DLD1 (cell line): ENCODE data around the gene HSD17B13.
"Not testable (repeated sequence)": the region's sequence is repeated elsewhere in the genome, so short reads cannot be mapped to it uniquely, and the experiment has no call there.

Experiments
- in situ Hi-C: cut with HindIII; loops from 2 replicates; pipeline ENCODE4 v1.10.0; 2017; ENCODE audit warnings: low sequenced_read_pairs

HSD17B13 gene

GRCh38 chr4:87317527-87317926, 5.2 kb downstream of the HSD17B13 start:
- in situ Hi-C loops = no loop called here

GRCh38 chr4:87316961-87317360, 5.7 kb downstream of the HSD17B13 start:
- in situ Hi-C loops = no loop called here

GRCh38 chr4:87315000-87315399, 7.7 kb downstream of the HSD17B13 start:
- in situ Hi-C loops = not testable (repeated sequence)

- in situ Hi-C loops = no loop called here
Observed at GRCh38 chr4:87313756-87314155, 8.9 kb downstream of the HSD17B13 start.

- in situ Hi-C loops = no loop called here
Observed at GRCh38 chr4:87311684-87312083, 11.0 kb downstream of the HSD17B13 start.

GRCh38 chr4:87310691-87311335, 11.9 kb downstream of the HSD17B13 start:
- in situ Hi-C loops = no loop called here

GRCh38 chr4:87309625-87310024, 13.1 kb downstream of the HSD17B13 start:
- in situ Hi-C loops = no loop called here

GRCh38 chr4:87306056-87306455, 16.6 kb downstream of the HSD17B13 start:
- in situ Hi-C loops = no loop called here

GRCh38 chr4:87305562-87305961, 17.1 kb downstream of the HSD17B13 start:
- in situ Hi-C loops = no loop called here

- in situ Hi-C loops = no loop called here
Observed at GRCh38 chr4:87304745-87305432, 17.8 kb downstream of the HSD17B13 start.

- in situ Hi-C loops = no loop called here
Observed at GRCh38 chr4:87299898-87300297, 22.8 kb downstream of the HSD17B13 start.

- in situ Hi-C loops = no loop called here
Observed at GRCh38 chr4:87298362-87298761, 24.3 kb downstream of the HSD17B13 start.

GRCh38 chr4:87294911-87295310, 27.8 kb downstream of the HSD17B13 start:
- in situ Hi-C loops = not testable (repeated sequence)

- in situ Hi-C loops = not testable (repeated sequence)
Observed at GRCh38 chr4:87293889-87294288, 28.8 kb downstream of the HSD17B13 start.

- in situ Hi-C loops = no loop called here
Observed at GRCh38 chr4:87286970-87287369, 35.7 kb downstream of the HSD17B13 start.

GRCh38 chr4:87284268-87284667, 38.4 kb downstream of the HSD17B13 start:
- in situ Hi-C loops = not testable (repeated sequence)

- in situ Hi-C loops = no loop called here
Observed at GRCh38 chr4:87283151-87283550, 39.5 kb downstream of the HSD17B13 start.

GRCh38 chr4:87281603-87282002, 41.1 kb downstream of the HSD17B13 start:
- in situ Hi-C loops = no loop called here

GRCh38 chr4:87278335-87278794, 44.3 kb downstream of the HSD17B13 start:
- in situ Hi-C loops = no loop called here

- in situ Hi-C loops = no loop called here
Observed at GRCh38 chr4:87275311-87275710, 47.4 kb downstream of the HSD17B13 start.

GRCh38 chr4:87274803-87275202, 47.9 kb downstream of the HSD17B13 start:
- in situ Hi-C loops = no loop called here

GRCh38 chr4:87274327-87274726, 48.4 kb downstream of the HSD17B13 start:
- in situ Hi-C loops = no loop called here
